HCT116 (cell line): ENCODE results near the gene BMP4. TPM values are rescaled to one million over a fixed set of nuclear protein-coding genes. Genes with fewer than 3 reads are reported as not detected.

Experiments used
- ATAC-seq: fragments of 200-7000 bp; cut with Tn5 transposase; 2 replicates; pipeline ENCODE4 v1.9.1; 2020; ENCODE audit warnings: mild to moderate bottlenecking, moderate library complexity
- BruUV-seq: library from RNA; stranded (reverse); fragments of 400-500 nt; replicated peaks from 2 replicates; lab custom pipeline; 2021; lab: Mats Ljungman, UMichigan
- CTCF ChIA-PET: fragments of 300-600 bp; sonication (Branson Sonifier 250); formaldehyde crosslinking; loops from one replicate; lab custom pipeline; 2021; ENCODE audit warnings: antibody characterized with exemption; lab: Charles Lee
- POLR2A ChIA-PET: fragments of 300-600, 350-600 bp; sonication (Branson Sonifier 250); formaldehyde crosslinking; loops from one replicate; lab custom pipeline; 2021; ENCODE audit warnings: antibody characterized with exemption; lab: Charles Lee
- RAD21 ChIA-PET, 2 experiments: fragments of 300-600 bp; sonication (Branson Sonifier 250); formaldehyde crosslinking; loops; one replicate each; lab custom pipeline; 2023; ENCODE audit warnings: low total read pairs in 2 of 2; ENCODE audit not compliant: uncharacterized antibody in 2 of 2, unreplicated experiment in 2 of 2, low non-redundant PET in 1 of 2; lab: Charles Lee
- DNase-seq: peaks from one replicate; pipeline ENCODE4 v3.0.0-alpha.2; 2010; ENCODE audit warnings: low read depth, low spot score
- H2AFZ ChIP-seq: fragments of 200-600 bp; shearing (Covaris generic), sonication (generic); 2 replicates; pipeline ENCODE4 v1.6.1; 2017; ENCODE audit warnings: low read depth, mixed run types, mixed read lengths, antibody characterized with exemption, low read length; ENCODE audit not compliant: poor library complexity, severe bottlenecking
- H3K27ac ChIP-seq: 2 replicates; pipeline ENCODE4 v1.5.1; 2012; ENCODE audit warnings: low read depth, low read length
- H3K27me3 ChIP-seq: fragments of 200-600 bp; sonication (generic); 2 replicates; pipeline ENCODE4 v1.6.1; 2016; ENCODE audit warnings: mixed run types, low read length, mixed read lengths; ENCODE audit not compliant: insufficient read depth
- H3K36me3 ChIP-seq, 2 experiments: fragments of 200-500 bp in 1 of 2; fragments of 200-600 bp in 1 of 2; sonication (Bioruptor generic) in 1 of 2; sonication (generic) in 1 of 2; 2 replicates each; pipeline versions ENCODE4 v1.5.1 to v1.6.1; 2014 to 2016; ENCODE audit warnings: low read length in 2 of 2, inconsistent platforms in 1 of 2, mixed read lengths in 1 of 2, mixed run types in 1 of 2; ENCODE audit not compliant: insufficient read depth in 2 of 2, control insufficient read depth in 1 of 2
- H3K4me1 ChIP-seq, 2 experiments: fragments of 200-600 bp in 1 of 2; sonication (generic) in 1 of 2; 2 replicates each; pipeline versions ENCODE4 v1.5.1 to v1.6.1; 2012 to 2017; ENCODE audit warnings: low read length in 2 of 2, inconsistent platforms in 1 of 2, mild to moderate bottlenecking in 1 of 2, mixed read lengths in 1 of 2, mixed run types in 1 of 2, moderate library complexity in 1 of 2; ENCODE audit not compliant: insufficient read depth in 2 of 2, control insufficient read depth in 1 of 2
- H3K4me2 ChIP-seq: fragments of 200-600 bp; sonication (generic); 2 replicates; pipeline ENCODE4 v1.6.1; 2017; ENCODE audit warnings: mixed run types, low read length, mixed read lengths
- H3K4me3 ChIP-seq, 2 experiments: fragments of 200-600 bp in 1 of 2; sonication (generic) in 1 of 2; replicated peaks in 1 of 2; 2 replicates each; pipeline ENCODE4 v1.5.1; 2011 to 2016; ENCODE audit warnings: low read length in 2 of 2, control low read depth in 1 of 2, low read depth in 1 of 2, mild to moderate bottlenecking in 1 of 2, mixed read lengths in 1 of 2, mixed run types in 1 of 2
- H3K79me2 ChIP-seq: fragments of 200-600 bp; sonication (generic); 2 replicates; pipeline ENCODE4 v1.6.1; 2017; ENCODE audit warnings: mild to moderate bottlenecking, mixed run types, low read length, moderate library complexity, mixed read lengths; ENCODE audit not compliant: insufficient read depth
- H3K9ac ChIP-seq: fragments of 200-600 bp; sonication (generic); 2 replicates; pipeline ENCODE4 v1.6.1; 2016; ENCODE audit warnings: low read length, mixed read lengths
- H3K9me2 ChIP-seq: fragments of 200-600 bp; sonication (generic), shearing (Covaris generic); 2 replicates; pipeline ENCODE4 v1.6.1; 2017; ENCODE audit warnings: mixed run types, mild to moderate bottlenecking, moderate library complexity; ENCODE audit not compliant: insufficient read depth
- H3K9me3 ChIP-seq, 2 experiments: fragments of 200-500 bp in 1 of 2; fragments of 200-600 bp in 1 of 2; sonication (Bioruptor generic) in 1 of 2; sonication (generic) in 1 of 2; 2 replicates each; pipeline ENCODE4 v1.6.1; 2014 to 2017; ENCODE audit warnings: low read length in 2 of 2, mixed read lengths in 2 of 2, inconsistent platforms in 1 of 2, low read depth in 1 of 2, mild to moderate bottlenecking in 1 of 2, mixed run types in 1 of 2, moderate library complexity in 1 of 2; ENCODE audit not compliant: control insufficient read depth in 1 of 2, insufficient read depth in 1 of 2
- H4K20me1 ChIP-seq: fragments of 200-600 bp; sonication (generic), shearing (Covaris generic); 2 replicates; pipeline ENCODE4 v1.6.1; 2017; ENCODE audit warnings: mixed run types, mild to moderate bottlenecking, moderate library complexity; ENCODE audit not compliant: insufficient read depth
- CEBPB ChIP-seq: IDR thresholded peaks from 2 replicates; pipeline ENCODE4 v1.6.1; 2012; ENCODE audit warnings: low read depth
- ELF1 ChIP-seq: IDR thresholded peaks from 2 replicates; pipeline ENCODE4 v1.6.1; 2012; ENCODE audit warnings: low read depth, borderline replicate concordance
- EZH2 ChIP-seq: fragments of 200-600 bp; sonication (generic); IDR thresholded peaks from 2 replicates; pipeline ENCODE4 v1.6.1; 2017; ENCODE audit warnings: antibody characterized with exemption, mixed run types
- POLR2A ChIP-seq: IDR thresholded peaks from 2 replicates; pipeline ENCODE4 v1.7.0; 2011; ENCODE audit warnings: borderline replicate concordance; ENCODE audit not compliant: insufficient read depth, insufficient read length; ENCODE audit errors: extremely low read depth
- SIN3A ChIP-seq: IDR thresholded peaks from 2 replicates; pipeline ENCODE4 v1.6.1; 2012; ENCODE audit warnings: low read depth
- SP1 ChIP-seq: IDR thresholded peaks from 2 replicates; pipeline ENCODE4 v1.6.1; 2012; ENCODE audit warnings: low read depth
- SRF ChIP-seq: IDR thresholded peaks from 2 replicates; pipeline ENCODE4 v1.6.1; 2012; ENCODE audit warnings: low read depth
- TCF7L2 ChIP-seq: IDR thresholded peaks from 2 replicates; pipeline ENCODE4 v1.7.0; 2011; ENCODE audit warnings: borderline replicate concordance, inconsistent platforms; ENCODE audit not compliant: insufficient read depth, insufficient read length; ENCODE audit errors: extremely low read depth
- ZFX ChIP-seq: fragments of 450-650 bp; IDR thresholded peaks from 2 replicates; pipeline ENCODE4 v1.6.1; 2017
- intact Hi-C: fragments of 100-400 bp; cut with micrococcal nuclease; formaldehyde crosslinking; loops from 2 replicates; pipeline ENCODE4 v1.10.0; 2022
- total RNA-seq: library from RNA; stranded (reverse); gene quantifications from one replicate; pipeline ENCODE4 v1.2.1, GENCODE V29; 2021; ENCODE audit not compliant: unreplicated experiment

Gene BMP4
- total RNA-seq, 1 experiment from 2014 or later = 145 TPM

GRCh38 chr14:53947094-53947445, 9.6 kb downstream of the BMP4 start:
- no peak overlapping the region for H3K4me2 ChIP-seq
- DNase-seq = no peak

DNA sequence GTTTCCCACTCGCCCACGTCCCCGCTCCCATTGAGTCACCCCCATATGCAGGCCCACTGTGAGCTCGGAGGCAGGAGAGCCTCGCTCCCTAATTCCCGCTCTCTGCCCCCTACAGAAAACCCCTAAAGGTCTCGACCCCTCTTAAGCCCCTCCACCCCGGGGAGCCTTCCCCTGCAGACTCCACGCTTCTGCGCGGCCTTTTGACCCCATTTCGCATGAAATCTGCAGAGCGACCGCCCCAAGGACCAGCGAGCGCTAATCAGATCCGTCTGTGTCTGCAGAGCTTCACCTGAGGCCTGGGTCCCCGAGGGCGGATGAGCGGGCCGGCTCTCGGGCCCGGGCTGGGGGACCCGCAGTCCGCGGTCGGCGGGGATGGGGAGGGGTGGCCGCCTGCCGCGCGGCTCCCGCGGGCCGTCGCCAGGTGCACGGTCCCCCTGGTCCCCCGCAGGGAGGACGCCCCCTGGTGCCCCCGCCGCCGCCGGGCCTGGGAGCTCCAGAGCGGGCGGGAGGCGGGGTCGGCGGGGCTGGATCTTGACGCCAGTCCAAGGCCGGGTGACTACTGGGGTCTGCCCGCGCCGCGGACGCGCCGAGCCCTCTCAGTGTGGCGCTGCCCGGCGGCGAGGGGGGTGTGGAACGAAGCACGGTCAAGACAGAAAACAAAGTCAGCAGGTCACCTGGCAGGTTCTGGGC, 10.1 kb downstream of the BMP4 start:
- BruUV-seq = no TSS peak
- H2AFZ ChIP-seq = no peak overlapping the region

More at GRCh38 chr14:53947094-53947445, 9.6 kb downstream of the BMP4 start:
- H3K27ac ChIP-seq = peak overlapping the region; percentile 36; the same call in 1 of the 2 replicates
- H3K9me3 ChIP-seq = no peaks in the 10 kb centered on the region
- no peak overlapping the region for H2AFZ ChIP-seq
- RAD21 ChIA-PET = no interaction called here
- peaks cover 24 to 29% of the 10 kb centered on the region in 2 experiments for H3K36me3 ChIP-seq
- CTCF ChIA-PET = interaction anchor here (1.1 kb wide), 1 partner anchor 11 kb away, joined by 4 read pairs; no protein-coding TSS in a partner anchor
- H3K9me2 ChIP-seq = no peaks in the 10 kb centered on the region
- H3K27me3 ChIP-seq = no peaks in the 10 kb centered on the region
- H3K4me1 ChIP-seq = peaks cover 17 to 22% of the 10 kb centered on the region in 2 experiments; a peak in 3 of 4 replicates
- no peak overlapping the region for H3K4me3 ChIP-seq
- ATAC-seq = no peak
- BruUV-seq = no TSS peak
- H3K9ac ChIP-seq = no peak overlapping the region
- POLR2A ChIA-PET = no interaction called here
- TF ChIP-seq SIN3A = no peak
- TF ChIP-seq EZH2 = no peak
- no peak for TF ChIP-seq SP1
- peak; percentile 93 for TF ChIP-seq TCF7L2
- no peak for TF ChIP-seq ELF1
- no peak for TF ChIP-seq POLR2A
- TF ChIP-seq SRF = no peak
- peaks cover 15% of the 10 kb centered on the region; the same call in 1 of the 2 replicates for H4K20me1 ChIP-seq
- H3K79me2 ChIP-seq = peaks cover 29% of the 10 kb centered on the region
- intact Hi-C loops = no loop called here

More for the DNA sequence above, 10.1 kb downstream of the BMP4 start:
- ChIA-PET RAD21 (no interaction called here), CTCF (interaction anchor here (1.1 kb wide), 1 partner anchor 11 kb away, joined by 4 read pairs; no protein-coding TSS in a partner anchor), POLR2A (no interaction called here)
- Histone ChIP-seq H3K9me3 (no peaks in the 10 kb centered on the region), H3K4me2 (no peak overlapping the region), H3K79me2 (peaks cover 24% of the 10 kb centered on the region), H3K4me1 (peaks cover 13 to 21% of the 10 kb centered on the region in 2 experiments; a peak in 3 of 4 replicates), H3K9ac (no peak overlapping the region), H3K27me3 (no peaks in the 10 kb centered on the region), H3K9me2 (no peaks in the 10 kb centered on the region), H4K20me1 (peaks cover 15% of the 10 kb centered on the region; the same call in 1 of the 2 replicates), H3K27ac (no peak overlapping the region; the same call in 1 of the 2 replicates), H3K36me3 (peaks cover 22 to 24% of the 10 kb centered on the region in 2 experiments), H3K4me3 (no peak overlapping the region)
- ATAC-seq (no peak), DNase-seq (no peak)
- TF ChIP-seq ZFX (peak; percentile 41; the same call in 1 of the 2 replicates), CEBPB (no peak)
- intact Hi-C loops = no loop called here
